ENCODE results near the gene CDCA7L.

The CDCA7L gene, protein sequence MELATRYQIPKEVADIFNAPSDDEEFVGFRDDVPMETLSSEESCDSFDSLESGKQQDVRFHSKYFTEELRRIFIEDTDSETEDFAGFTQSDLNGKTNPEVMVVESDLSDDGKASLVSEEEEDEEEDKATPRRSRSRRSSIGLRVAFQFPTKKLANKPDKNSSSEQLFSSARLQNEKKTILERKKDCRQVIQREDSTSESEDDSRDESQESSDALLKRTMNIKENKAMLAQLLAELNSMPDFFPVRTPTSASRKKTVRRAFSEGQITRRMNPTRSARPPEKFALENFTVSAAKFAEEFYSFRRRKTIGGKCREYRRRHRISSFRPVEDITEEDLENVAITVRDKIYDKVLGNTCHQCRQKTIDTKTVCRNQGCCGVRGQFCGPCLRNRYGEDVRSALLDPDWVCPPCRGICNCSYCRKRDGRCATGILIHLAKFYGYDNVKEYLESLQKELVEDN
- 4.1 to 46.0 (median 26.2) reads per million in 17 experiments for total RNA-seq

DNA sequence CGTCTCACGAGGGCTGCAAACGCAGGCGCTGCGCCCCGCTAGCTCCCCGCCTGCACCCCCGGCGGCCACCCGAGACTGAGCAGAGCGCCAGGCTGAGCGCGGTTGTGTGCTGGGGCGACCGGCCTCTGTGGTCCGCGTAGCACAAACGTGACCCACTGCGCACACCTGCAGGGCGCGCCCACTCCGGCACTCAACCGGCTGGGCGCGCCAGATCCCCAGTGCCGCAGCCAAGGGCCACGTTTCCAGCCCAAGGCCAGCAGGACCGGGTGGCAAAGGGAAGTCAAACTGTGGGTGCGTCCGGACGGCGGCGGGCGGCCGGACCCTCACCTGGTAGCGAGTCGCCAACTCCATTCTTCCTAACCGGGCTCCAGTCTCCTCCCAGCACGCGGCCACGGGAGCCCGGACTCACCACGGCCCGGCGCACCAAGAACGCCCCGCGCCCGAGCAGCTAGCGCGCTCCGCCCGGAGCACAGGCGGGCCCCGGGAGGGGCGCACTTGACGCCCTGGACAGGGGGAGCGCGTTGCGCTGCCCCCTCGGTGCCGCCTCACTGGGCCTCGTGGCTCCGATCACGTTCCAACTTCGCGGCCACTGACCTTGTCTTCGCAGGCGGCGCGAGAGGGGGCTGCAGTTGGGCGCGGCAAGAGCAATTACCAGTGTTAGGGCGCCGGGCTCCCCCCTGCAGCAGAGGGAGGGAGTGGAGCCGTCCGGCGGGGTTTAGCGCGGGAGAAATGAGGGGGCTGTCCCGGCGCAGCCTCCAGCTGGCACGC, at the start of gene CDCA7L:
CDCA7L (minus strand) TSS at position 446 of the 768 bp plus-strand sequence; CDS start at position 351, 95 bp downstream.
- DNase-seq, result peak; percentile 81 to 90 (median 85)

DNA sequence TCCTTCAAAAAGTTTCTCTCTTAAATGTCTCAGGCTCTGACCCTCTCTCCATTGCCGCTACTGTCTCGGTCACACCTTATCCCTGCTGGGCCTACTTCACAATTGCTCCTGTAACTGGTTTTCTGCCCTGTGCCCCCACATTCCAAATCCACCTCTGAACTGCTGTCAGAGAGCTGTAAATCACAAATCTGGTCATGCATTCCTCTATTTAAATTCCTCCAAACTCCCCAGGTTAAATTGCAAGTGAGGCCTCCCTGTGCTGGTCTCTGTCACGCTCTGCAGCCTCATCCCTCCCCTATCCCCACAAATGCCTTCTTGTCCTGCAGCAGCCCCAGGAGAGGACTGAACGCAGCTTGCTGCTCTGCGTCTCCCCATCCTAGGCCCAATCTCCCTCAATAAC, 40.4 kb upstream of the CDCA7L start:
- DNase-seq, result no peak

DNA sequence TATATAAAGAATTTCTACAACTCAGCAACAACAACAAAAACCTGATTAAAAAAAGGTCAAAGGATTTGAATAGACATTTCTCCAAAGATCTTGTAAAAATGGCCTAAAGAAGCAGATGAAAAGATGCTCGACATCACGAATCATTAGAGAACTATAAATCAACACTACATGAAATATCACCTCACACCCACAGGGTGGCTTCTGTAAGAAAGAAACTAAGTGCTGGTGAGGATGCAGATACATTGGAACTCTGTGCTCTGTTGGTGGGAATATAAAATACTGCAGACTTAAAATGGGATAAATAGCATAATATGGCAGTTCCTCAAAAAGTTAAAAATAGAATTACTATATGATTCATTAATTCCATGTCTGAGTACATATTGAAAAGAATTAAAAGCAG, 38.3 kb upstream of the CDCA7L start:
- peak in 1 of 4 experiments; percentile 10 for DNase-seq

DNA sequence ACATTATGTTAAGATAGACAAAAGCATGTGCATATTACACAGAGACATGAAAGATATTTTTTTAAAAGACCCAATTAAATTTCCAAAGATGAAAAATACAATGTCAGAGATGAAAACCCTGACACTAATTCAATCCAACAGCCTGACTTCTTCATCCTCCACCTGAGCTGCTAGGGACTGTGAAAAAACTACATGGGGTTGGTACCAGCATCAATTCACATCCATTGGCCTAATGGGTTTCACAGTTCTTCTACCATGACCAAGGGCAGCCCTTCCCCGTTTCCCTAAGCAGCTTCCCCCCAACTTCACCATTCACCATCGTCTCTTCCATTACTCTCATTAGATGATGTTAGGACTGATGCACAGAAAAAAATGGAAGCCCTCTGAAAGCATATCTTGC, 37.4 kb upstream of the CDCA7L start:
- no peak for DNase-seq

DNA sequence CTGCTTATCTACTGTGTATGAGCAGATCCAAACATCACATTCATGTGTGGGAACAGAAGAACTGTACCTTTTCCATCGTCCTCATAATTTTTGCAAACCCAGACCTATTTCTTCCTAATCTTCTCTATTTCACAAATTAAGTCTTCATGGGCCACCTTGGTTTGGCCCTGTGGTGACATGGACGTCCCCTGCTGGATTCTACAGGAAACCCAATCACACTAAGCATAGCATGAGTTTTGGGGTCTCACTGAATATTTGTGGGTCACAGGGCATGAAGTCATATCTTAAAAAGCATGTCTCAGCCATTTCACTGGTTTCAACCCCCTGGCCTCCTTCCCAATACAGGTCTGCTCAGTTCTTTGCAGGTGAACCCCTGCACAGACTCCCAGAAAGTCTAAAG, 35.8 kb upstream of the CDCA7L start:
- DNase-seq, result no peak

DNA sequence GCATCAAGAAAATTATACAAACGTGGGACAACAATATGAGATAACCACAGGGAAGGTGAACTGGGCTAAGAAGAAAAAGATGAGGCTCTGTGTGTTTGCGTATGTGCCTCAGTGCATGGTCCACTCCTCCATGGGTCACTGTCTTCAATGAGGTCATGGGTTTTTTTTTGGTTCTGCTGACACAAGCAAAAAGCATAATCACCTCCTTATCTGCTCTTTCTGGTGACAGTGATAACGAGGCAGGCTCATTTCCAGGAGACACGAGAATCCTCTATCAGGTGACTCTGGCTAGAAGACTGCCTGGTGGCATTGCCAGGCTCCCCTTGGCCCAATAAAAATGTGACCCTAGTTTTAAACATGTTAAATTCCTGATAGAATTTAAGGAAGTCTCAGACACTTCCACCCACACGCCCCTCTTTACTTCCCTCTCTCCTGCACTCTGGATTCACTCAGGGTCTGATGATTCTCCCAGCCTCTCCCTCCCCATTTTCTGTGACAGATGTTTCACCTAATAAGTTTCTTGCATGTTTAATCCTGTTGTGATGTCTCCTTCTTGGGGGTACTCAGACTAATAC, 35.3 kb upstream of the CDCA7L start:
- peak; percentile 35 to 66 (median 50) for DNase-seq

DNA sequence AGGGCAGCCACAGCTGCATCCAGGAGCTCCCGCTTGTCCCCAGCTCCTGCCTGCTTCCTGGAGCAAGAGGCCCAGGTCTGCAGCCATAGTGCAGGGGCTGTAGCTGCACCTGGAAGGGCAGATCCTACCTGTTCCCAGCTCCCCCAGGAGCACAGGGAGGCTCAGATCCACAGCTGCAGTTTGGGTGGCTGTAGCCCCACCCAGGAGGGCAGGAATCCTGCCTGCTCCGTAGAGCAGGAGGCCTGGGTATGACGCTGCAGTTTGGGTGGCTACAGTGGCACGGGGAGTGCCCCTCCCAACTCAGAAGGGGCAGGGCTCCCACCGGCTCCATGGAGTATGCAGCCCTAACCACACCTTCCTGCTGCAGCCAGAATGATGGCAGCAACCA, 26.7 kb upstream of the CDCA7L start:
- DNase-seq, result no peak

DNA sequence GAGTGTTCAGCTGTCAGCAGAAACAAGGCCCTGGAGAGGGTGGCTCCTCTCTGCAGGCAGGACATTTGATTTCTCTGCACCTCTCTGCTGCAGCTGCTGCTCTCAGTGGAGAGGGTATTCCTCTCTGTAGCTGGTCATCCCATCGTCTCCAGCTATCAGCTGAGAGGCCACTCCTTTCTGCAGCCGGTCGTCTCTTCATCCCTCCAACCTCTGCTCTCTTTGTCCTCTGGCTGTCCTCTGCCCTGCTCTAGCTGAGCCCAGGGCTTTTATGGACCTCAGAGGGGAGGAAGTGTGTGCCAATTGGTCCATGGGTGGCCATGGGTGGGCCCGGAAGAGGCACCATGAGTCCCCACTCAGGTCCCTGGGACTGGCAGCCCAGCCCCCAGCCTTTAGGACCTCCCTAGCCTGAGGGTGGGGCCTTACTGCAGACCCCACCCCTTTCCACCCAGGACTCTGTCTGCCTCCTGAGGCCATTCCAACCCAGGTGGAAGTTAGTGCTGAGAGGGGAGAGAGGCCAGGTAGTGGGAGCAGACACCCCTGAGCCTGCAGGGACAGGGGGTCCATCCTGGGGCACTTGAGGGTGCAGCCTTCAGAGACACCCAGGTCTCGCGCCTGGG, 26.2 kb upstream of the CDCA7L start:
- DNase-seq, result no peak

DNA sequence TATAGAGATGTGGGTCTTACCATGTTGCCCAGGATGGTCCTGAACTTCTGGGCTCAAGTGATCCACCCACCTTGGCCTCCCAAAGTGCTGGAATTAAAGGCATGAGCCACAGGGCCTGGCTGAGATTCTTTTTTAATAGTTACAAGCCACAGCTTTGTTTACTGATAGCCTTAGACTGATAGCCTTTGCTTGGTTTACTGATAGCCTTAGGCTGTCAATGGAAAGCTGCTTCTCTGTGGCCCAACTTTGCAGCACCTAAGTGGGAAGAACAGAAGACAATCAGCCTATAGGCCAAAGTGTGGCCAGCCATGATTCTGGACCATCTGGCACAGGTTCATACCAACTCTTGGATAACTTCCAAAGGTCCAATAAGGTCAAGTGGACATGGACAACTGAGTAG, 24.1 kb upstream of the CDCA7L start:
- no peak for DNase-seq

DNA sequence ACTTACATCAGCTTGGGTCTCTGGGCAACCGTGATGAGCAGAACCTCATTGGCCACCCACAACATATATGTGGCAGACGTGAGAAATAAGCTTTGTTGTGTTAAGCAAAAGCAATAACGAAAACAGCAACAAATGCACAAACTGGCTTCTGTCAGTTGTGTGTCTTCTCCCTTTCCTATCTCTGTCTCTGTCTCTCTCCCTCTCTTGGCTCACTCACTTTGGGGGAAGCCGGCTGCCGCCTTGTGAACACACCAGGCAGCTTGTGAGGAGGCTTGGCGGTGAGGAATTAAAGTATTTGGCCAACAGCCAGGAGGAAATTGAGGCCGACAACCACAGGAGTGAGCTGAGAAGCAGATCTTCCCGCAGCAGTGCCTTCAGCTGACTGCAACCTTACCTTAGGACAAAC, 21.9 kb upstream of the CDCA7L start:
- peak; percentile 14 to 60 (median 51) for DNase-seq

DNA sequence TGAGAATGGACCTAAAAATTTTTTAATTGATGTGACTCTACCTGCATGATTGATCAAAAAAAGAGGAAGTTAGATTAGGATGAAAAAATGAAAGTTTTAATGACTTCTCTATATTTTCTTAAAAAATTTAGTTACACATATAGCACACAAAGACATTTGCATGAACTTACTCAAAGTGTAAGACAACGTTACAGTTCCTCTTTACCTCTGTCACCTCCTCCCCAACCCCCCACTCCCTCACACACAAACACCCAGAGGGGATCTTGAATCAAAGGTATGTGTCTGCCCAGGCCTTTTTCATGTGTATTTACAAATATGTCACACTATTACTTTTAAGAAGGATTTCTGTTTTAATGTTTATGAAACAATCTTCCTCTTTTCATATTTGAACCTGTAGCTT, 20.6 kb upstream of the CDCA7L start:
- no peak for DNase-seq

DNA sequence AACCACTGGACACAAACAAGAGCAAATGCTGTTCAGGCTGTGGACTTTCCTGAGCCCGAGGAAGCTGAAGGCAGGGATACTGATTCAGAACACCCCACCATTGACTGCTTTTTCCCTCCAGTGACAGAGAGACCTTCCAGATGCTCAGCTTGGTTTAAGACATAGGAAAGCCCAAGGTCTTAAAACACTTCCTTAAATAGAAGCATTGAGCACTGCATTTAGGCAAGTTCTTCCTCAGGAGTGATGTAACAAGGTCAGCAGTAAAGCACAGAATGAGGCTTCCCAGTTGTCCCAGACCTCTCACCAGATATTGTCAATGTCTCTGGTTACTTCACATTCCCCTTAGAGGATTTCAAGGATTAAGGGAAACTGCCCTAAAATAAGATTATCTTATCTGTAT, 19.6 kb upstream of the CDCA7L start:
- DNase-seq, result peak; percentile 13 to 56 (median 38)

DNA sequence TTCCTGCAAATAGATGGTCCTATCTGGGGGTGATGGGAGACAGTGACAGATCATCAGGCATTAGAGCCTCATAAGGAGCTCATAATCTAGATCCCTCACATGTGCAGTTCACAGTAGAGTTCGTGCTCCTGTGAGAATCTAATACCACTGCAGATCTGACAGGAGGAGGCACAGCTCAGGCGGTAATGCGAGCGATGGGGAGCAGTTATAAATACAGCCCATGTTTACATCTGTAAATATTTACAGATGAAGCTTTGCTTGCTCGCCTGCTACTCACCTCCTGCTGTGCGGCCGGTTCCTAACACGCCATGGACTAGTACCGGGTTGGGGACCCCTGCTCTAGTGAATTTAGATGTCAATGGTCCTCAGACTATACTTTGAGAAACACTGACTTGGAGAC, 17.0 kb upstream of the CDCA7L start:
- no peak for DNase-seq

DNA sequence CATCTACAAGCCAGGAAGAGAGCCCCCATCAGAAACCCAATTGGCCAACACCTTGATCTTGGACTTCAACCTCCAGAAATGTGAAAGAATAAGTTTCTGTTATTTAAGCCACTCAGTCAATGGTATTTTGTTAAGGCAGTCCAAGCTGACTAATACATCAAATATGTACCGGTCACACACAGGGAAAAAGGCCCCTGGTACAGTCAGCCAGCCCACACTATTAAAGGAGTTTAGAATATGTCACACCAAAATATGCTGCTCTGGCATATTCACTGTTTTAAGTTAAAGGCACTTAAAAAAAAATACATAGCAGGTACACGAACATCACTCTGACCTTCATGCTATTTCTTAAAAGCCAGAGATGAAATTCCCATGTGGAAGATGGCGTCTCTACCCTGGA, 15.2 kb upstream of the CDCA7L start:
- no peak for DNase-seq

DNA sequence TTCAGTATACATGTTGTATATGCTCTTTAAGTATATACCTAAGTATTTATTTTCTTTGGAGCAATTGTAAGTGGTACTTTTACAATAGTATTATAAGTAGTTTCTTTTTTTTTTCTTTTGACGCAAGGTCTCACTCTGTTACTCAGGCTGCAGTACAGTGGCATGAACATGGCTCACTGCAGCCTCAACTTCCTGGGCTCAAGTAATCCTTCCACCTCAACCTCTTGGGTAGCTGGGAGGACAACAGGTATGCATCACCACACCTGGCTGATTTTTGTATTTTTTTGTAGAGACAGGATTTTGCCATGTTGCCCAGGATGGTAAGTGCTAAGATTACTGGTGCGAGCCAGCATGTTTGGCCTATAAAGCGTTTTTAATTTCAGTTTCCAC, 13.7 kb upstream of the CDCA7L start:
- no peak for DNase-seq

DNA sequence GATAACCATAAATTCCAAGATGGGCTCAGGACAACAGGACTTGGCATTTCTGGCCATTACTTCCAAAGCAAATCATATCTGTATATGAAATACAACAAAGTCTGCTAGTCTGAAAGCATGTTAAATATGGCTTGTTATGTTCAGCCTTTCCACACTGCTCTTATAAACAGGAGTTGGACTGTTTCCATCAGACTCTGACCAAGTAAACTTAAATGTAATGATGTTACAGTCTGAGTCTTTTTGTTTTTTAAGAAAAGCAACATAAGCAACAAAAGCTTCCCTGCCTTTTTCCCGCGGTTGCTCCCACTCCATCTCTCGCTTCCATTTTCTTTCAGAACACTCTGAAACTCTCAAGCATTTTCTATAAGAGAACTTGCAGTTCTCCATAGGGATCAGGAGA, 8.1 kb upstream of the CDCA7L start:
- DNase-seq, result no peak

DNA sequence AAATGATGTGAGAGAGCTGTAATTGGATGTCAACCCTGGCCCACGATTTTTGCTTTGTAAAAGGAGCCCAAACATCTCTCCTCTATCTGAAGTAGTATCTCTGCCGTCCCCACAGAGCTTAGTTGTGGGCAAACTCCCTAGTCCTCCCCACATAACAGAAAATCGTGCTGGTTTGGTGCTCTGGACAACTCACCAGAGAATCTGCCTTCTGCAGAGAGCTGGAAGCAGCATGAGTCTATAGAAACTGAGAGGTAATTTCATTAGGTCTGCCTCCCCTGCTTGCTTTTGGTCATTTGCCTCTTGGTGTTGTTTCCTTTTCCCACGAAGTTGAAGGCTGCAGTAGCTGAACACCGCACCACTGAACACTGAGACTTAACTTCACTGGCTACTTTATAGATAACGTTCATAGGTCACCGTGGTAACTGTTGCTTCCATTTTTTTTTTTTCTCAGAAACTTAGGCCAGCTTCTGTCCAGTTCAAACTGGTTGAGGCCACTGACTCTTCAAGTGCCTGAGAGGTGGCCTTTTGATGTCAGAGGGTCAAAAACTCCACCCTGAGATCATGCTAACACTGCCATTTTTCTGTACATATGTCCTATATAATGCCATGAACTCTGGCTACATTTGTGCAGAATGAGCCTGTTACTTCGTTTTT, 3.3 kb upstream of the CDCA7L start:
- DNase-seq, result no peak

DNA sequence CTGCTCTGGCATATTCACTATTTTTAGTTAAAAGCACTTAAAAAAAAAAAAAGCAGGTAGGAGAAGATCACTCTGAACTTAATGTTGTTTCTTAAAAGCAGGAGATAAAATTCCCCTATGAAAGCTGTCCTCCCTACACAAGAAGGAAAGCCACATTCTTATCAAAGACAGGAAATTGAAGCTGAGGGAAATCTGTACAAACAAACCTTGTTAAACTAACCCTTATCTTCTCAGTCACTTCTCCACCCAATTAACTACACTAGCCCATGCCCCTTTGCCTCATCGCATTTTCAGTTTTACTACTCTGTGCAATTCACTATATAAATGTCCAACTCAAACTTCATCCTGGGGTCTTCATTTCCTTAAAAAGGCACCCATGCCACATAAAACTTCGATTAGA, 2.7 kb upstream of the CDCA7L start:
- no peak for DNase-seq

DNA sequence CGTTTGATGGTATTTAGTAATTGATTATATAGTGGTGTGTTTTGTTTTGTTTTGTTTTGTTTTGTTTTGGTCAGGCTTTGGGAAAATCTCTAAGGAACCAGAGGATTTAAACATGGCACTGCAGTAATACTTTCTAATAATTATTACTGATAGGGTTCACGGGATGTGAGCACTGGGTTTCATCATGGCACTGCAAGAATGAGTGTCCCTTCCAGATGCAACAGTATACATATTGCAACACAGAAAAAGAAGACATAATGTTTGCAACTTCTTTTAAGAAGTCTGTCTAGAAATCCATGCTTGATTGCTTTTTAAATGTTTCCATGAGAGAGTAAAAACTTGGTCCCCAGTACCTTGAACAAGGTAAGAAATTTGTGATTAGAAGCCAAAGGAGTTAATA, 2.2 kb upstream of the CDCA7L start:
- DNase-seq, result peak in 2 of 4 experiments; percentile 38 to 50

DNA sequence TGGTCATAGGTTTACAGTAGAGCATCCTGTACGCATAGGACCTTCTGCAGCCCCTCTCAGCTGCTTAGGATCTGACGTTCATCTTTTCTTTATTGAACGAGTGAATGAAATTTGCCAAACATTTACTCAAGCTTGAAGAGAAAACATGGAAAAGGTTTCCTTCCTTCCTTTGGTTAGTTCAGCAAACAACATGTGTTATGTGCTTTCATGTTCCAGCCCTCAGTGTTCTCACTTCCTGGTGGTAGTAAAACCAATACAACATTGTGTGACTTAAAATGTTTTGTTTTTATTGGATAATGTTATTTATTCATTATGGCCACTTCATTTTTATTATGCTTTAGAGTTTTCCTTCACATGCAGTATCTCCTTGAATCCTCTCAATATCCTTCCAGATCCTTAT, 1.4 kb upstream of the CDCA7L start:
- no peak for DNase-seq

DNA sequence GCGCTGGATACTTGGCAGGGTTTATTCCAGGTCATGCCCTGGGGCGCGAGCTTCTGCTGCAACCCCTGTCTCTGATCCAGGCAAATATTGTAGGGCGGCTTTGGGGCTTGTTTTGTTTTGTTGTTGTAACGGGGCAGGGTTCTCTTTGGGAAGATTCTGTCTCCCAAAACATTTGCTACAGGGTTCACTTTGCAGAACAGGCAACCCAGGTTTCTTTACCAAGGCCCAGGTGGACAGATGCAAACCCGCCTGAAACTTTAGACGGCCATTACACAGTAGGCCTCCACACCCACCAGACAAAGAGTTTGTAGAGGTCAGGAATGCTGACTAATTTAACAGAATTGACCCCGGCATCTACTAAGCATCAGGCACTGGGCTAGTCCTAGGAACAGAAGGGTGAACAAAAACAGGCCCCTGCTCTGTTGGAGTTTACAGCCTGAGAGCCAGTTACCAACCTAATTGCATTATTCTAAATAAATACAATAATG, 567 bp upstream of the CDCA7L start:
- no peak for DNase-seq
